ENCODE results near the gene RCHY1.
"Not testable (repeated sequence)": the region's sequence is repeated elsewhere in the genome, so short reads cannot be mapped to it uniquely, and the experiment has no call there.

RCHY1 gene

GRCh38 chr4:75511841-75512240 is 2.4 kb downstream of the RCHY1 start:
- Mint-ChIP-seq H3K36me3 (ENCODE audit: insufficient read depth) (peaks cover 28% of the 10 kb centered on the region), H3K9me3 (no peaks in the 10 kb centered on the region), H3K27me3 (no peaks in the 10 kb centered on the region), H3K27ac (ENCODE audit: low read depth) (no peak overlapping the region), H3K4me1 (peaks cover 39% of the 10 kb centered on the region), H3K4me3 (no peak overlapping the region)
- DNase-seq (ENCODE audit: low spot score in 2 of 2) = no peak
- ATAC-seq (replicated peaks; ENCODE audit: extremely low read depth, poor library complexity, severe bottlenecking) = no peak

- not testable (repeated sequence) for DNase-seq (ENCODE audit: low spot score in 2 of 2); ATAC-seq (replicated peaks; ENCODE audit: extremely low read depth, poor library complexity, severe bottlenecking); H3K4me3 Mint-ChIP-seq; H3K27me3 Mint-ChIP-seq; H3K9me3 Mint-ChIP-seq
- Mint-ChIP-seq H3K27ac (ENCODE audit: low read depth) (peak overlapping the region; percentile 26), H3K36me3 (ENCODE audit: insufficient read depth) (peaks cover 40% of the 10 kb centered on the region), H3K4me1 (peaks cover 40% of the 10 kb centered on the region)
Measured at GRCh38 chr4:75509592-75509991, 4.6 kb downstream of the RCHY1 start.

- no peaks in the 10 kb centered on the region for H3K9me3 Mint-ChIP-seq
- no peak overlapping the region for H3K4me3 Mint-ChIP-seq
- no peak for ATAC-seq (replicated peaks; ENCODE audit: extremely low read depth, poor library complexity, severe bottlenecking)
- H3K4me1 Mint-ChIP-seq = peaks cover 35% of the 10 kb centered on the region
- no peak overlapping the region for H3K27ac Mint-ChIP-seq (ENCODE audit: low read depth)
- H3K27me3 Mint-ChIP-seq = no peaks in the 10 kb centered on the region
- DNase-seq (ENCODE audit: low spot score in 2 of 2) = no peak
- peaks cover 51% of the 10 kb centered on the region for H3K36me3 Mint-ChIP-seq (ENCODE audit: insufficient read depth)
Measured at GRCh38 chr4:75505630-75506029, 8.6 kb downstream of the RCHY1 start.

- no peak overlapping the region for H3K27ac Mint-ChIP-seq (ENCODE audit: low read depth)
- H3K9me3 Mint-ChIP-seq = no peaks in the 10 kb centered on the region
- H3K36me3 Mint-ChIP-seq (ENCODE audit: insufficient read depth) = peaks cover 50% of the 10 kb centered on the region
Measured at GRCh38 chr4:75502671-75503070, 11.5 kb downstream of the RCHY1 start.

GRCh38 chr4:75499900-75500299 is 14.3 kb downstream of the RCHY1 start:
- peaks cover 37% of the 10 kb centered on the region for H3K36me3 Mint-ChIP-seq (ENCODE audit: insufficient read depth)
- H3K9me3 Mint-ChIP-seq = no peaks in the 10 kb centered on the region
- H3K27ac Mint-ChIP-seq (ENCODE audit: low read depth) = no peak overlapping the region
- no peak for DNase-seq (ENCODE audit: low spot score in 2 of 2)
- peaks cover 34% of the 10 kb centered on the region for H3K4me1 Mint-ChIP-seq
- no peak for ATAC-seq (replicated peaks; ENCODE audit: extremely low read depth, poor library complexity, severe bottlenecking)
- H3K27me3 Mint-ChIP-seq = no peaks in the 10 kb centered on the region
- no peak overlapping the region for H3K4me3 Mint-ChIP-seq

More at GRCh38 chr4:75502671-75503070, 11.5 kb downstream of the RCHY1 start:
- DNase-seq (ENCODE audit: low spot score in 2 of 2) = no peak
- Mint-ChIP-seq H3K4me1 (peaks cover 30% of the 10 kb centered on the region), H3K4me3 (no peak overlapping the region), H3K27me3 (no peaks in the 10 kb centered on the region)
- ATAC-seq (replicated peaks; ENCODE audit: extremely low read depth, poor library complexity, severe bottlenecking) = no peak

GRCh38 chr4:75498041-75498440 is 16.2 kb downstream of the RCHY1 start:
- H3K4me1 Mint-ChIP-seq = peaks cover 34% of the 10 kb centered on the region
- DNase-seq (ENCODE audit: low spot score in 2 of 2) (no peak), ATAC-seq (replicated peaks; ENCODE audit: extremely low read depth, poor library complexity, severe bottlenecking) (no peak)
- H3K36me3 Mint-ChIP-seq (ENCODE audit: insufficient read depth) = peaks cover 32% of the 10 kb centered on the region
- no peaks in the 10 kb centered on the region for H3K9me3 Mint-ChIP-seq
- no peak overlapping the region for H3K4me3 Mint-ChIP-seq
- H3K27me3 Mint-ChIP-seq = no peaks in the 10 kb centered on the region
- H3K27ac Mint-ChIP-seq (ENCODE audit: low read depth) = peak overlapping the region; percentile 73

- peaks cover 25% of the 10 kb centered on the region for H3K36me3 Mint-ChIP-seq (ENCODE audit: insufficient read depth)
- no peak overlapping the region for H3K4me3 Mint-ChIP-seq
- H3K27me3 Mint-ChIP-seq = no peaks in the 10 kb centered on the region
- ATAC-seq (replicated peaks; ENCODE audit: extremely low read depth, poor library complexity, severe bottlenecking) (no peak), DNase-seq (ENCODE audit: low spot score in 2 of 2) (no peak)
- H3K27ac Mint-ChIP-seq (ENCODE audit: low read depth) = peak overlapping the region; percentile 73
- H3K9me3 Mint-ChIP-seq = no peaks in the 10 kb centered on the region
- H3K4me1 Mint-ChIP-seq = peaks cover 34% of the 10 kb centered on the region
Measured at GRCh38 chr4:75497133-75497532, 17.1 kb downstream of the RCHY1 start.

- Mint-ChIP-seq H3K36me3 (ENCODE audit: insufficient read depth) (peaks cover 26% of the 10 kb centered on the region), H3K4me1 (peaks cover 34% of the 10 kb centered on the region), H3K27ac (ENCODE audit: low read depth) (peak overlapping the region; percentile 73), H3K27me3 (no peaks in the 10 kb centered on the region), H3K9me3 (no peaks in the 10 kb centered on the region), H3K4me3 (no peak overlapping the region)
- DNase-seq (ENCODE audit: low spot score in 2 of 2) = no peak
- no peak for ATAC-seq (replicated peaks; ENCODE audit: extremely low read depth, poor library complexity, severe bottlenecking)
Measured at GRCh38 chr4:75496406-75496805, 17.8 kb downstream of the RCHY1 start.

GRCh38 chr4:75495476-75495875 is 18.7 kb downstream of the RCHY1 start:
- Mint-ChIP-seq H3K4me1 (peaks cover 34% of the 10 kb centered on the region), H3K9me3 (no peaks in the 10 kb centered on the region), H3K4me3 (no peak overlapping the region), H3K27me3 (no peaks in the 10 kb centered on the region), H3K27ac (ENCODE audit: low read depth) (no peak overlapping the region), H3K36me3 (ENCODE audit: insufficient read depth) (peaks cover 29% of the 10 kb centered on the region)
- ATAC-seq (replicated peaks; ENCODE audit: extremely low read depth, poor library complexity, severe bottlenecking) = no peak
- no peak for DNase-seq (ENCODE audit: low spot score in 2 of 2)

- no peak for DNase-seq (ENCODE audit: low spot score in 2 of 2)
- Mint-ChIP-seq H3K9me3 (no peaks in the 10 kb centered on the region), H3K36me3 (ENCODE audit: insufficient read depth) (peaks cover 35% of the 10 kb centered on the region), H3K27me3 (no peaks in the 10 kb centered on the region), H3K27ac (ENCODE audit: low read depth) (no peak overlapping the region), H3K4me1 (peaks cover 34% of the 10 kb centered on the region), H3K4me3 (no peak overlapping the region)
- ATAC-seq (replicated peaks; ENCODE audit: extremely low read depth, poor library complexity, severe bottlenecking) = no peak
Measured at GRCh38 chr4:75494563-75494962, 19.6 kb downstream of the RCHY1 start.

- no peak overlapping the region for H3K27ac Mint-ChIP-seq (ENCODE audit: low read depth)
- H3K27me3 Mint-ChIP-seq = no peaks in the 10 kb centered on the region
- DNase-seq (ENCODE audit: low spot score in 2 of 2) (no peak), ATAC-seq (replicated peaks; ENCODE audit: extremely low read depth, poor library complexity, severe bottlenecking) (no peak)
- no peaks in the 10 kb centered on the region for H3K9me3 Mint-ChIP-seq
- H3K4me3 Mint-ChIP-seq = no peak overlapping the region
- H3K4me1 Mint-ChIP-seq = no peaks in the 10 kb centered on the region
- peaks cover 49% of the 10 kb centered on the region for H3K36me3 Mint-ChIP-seq (ENCODE audit: insufficient read depth)
Measured at GRCh38 chr4:75490155-75490554, 24.0 kb downstream of the RCHY1 start.

GRCh38 chr4:75484190-75484589 is 30.0 kb downstream of the RCHY1 start:
- Mint-ChIP-seq H3K9me3 (no peaks in the 10 kb centered on the region), H3K4me1 (no peaks in the 10 kb centered on the region), H3K27me3 (no peaks in the 10 kb centered on the region), H3K4me3 (no peak overlapping the region), H3K27ac (ENCODE audit: low read depth) (no peak overlapping the region), H3K36me3 (ENCODE audit: insufficient read depth) (peaks cover 36% of the 10 kb centered on the region)
- DNase-seq (ENCODE audit: low spot score in 2 of 2) = no peak
- ATAC-seq (replicated peaks; ENCODE audit: extremely low read depth, poor library complexity, severe bottlenecking) = no peak

GRCh38 chr4:75477201-75477600 is 37.0 kb downstream of the RCHY1 start:
- Mint-ChIP-seq H3K27me3 (no peaks in the 10 kb centered on the region), H3K27ac (ENCODE audit: low read depth) (no peak overlapping the region), H3K36me3 (ENCODE audit: insufficient read depth) (peaks cover 24% of the 10 kb centered on the region), H3K4me1 (peaks cover 11% of the 10 kb centered on the region), H3K4me3 (no peak overlapping the region), H3K9me3 (no peaks in the 10 kb centered on the region)
- no peak for DNase-seq (ENCODE audit: low spot score in 2 of 2)
- no peak for ATAC-seq (replicated peaks; ENCODE audit: extremely low read depth, poor library complexity, severe bottlenecking)

- no peak overlapping the region for H3K27ac Mint-ChIP-seq (ENCODE audit: low read depth)
- peaks cover 6% of the 10 kb centered on the region for H3K4me1 Mint-ChIP-seq
- no peaks in the 10 kb centered on the region for H3K9me3 Mint-ChIP-seq
- no peak for ATAC-seq (replicated peaks; ENCODE audit: extremely low read depth, poor library complexity, severe bottlenecking)
- no peak for DNase-seq (ENCODE audit: low spot score in 2 of 2)
- H3K4me3 Mint-ChIP-seq = no peak overlapping the region
- peaks cover 4% of the 10 kb centered on the region for H3K36me3 Mint-ChIP-seq (ENCODE audit: insufficient read depth)
- H3K27me3 Mint-ChIP-seq = no peaks in the 10 kb centered on the region
Measured at GRCh38 chr4:75470738-75471137, 43.5 kb downstream of the RCHY1 start.
